ENCODE results near the gene TDRD6.

DNA sequence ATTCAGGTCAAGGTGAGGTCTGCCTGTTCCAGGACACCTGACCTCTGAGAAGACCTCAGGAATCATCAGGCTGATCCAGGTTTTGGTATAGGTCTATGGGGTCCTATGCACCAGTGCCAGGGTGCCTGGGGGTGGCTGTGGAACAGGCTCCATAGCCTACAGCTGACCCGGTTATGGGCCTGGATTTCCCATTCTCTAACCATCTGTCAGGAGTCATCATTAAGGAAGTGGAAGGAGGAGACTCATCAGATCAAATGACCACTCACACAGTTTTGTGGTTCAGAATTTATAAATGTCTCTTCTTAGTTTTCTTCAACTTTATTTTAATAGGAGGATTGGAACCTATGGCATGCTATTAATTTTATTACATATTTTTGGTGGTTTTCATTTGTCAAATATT is 32.7 kb downstream of the TDRD6 start:
- TF ChIP-seq CTCF (IDR thresholded peaks at IDR 0.05), result no peak
- no peak for TF ChIP-seq POLR2A (IDR thresholded peaks at IDR 0.05)

Measured in right lobe of liver (tissue), 4 donors.